Ovary (tissue), 3 donors: Measurements from ENCODE around the gene CNNM3.

ENCODE experiments used
- EP300 ChIP-seq: sonication (generic); formaldehyde crosslinking; IDR thresholded peaks from one replicate; pipeline ENCODE4 v1.6.1; 2017; ENCODE audit warnings: antibody characterized with exemption
- TF ChIP-seq, protein P1 (sequence below), 3 donors: fragments of 450-650 bp in 2 of 3; fragments of 200-600 bp in 1 of 3; IDR thresholded peaks; one replicate each; pipeline versions ENCODE4 v1.5.1 to v1.8.0; 2016 to 2022; ENCODE audit warnings: antibody characterized with exemption in 3 of 3, mild to moderate bottlenecking in 1 of 3
- donor health status: DM: no; HTN: no; CAD: no.

DNA sequence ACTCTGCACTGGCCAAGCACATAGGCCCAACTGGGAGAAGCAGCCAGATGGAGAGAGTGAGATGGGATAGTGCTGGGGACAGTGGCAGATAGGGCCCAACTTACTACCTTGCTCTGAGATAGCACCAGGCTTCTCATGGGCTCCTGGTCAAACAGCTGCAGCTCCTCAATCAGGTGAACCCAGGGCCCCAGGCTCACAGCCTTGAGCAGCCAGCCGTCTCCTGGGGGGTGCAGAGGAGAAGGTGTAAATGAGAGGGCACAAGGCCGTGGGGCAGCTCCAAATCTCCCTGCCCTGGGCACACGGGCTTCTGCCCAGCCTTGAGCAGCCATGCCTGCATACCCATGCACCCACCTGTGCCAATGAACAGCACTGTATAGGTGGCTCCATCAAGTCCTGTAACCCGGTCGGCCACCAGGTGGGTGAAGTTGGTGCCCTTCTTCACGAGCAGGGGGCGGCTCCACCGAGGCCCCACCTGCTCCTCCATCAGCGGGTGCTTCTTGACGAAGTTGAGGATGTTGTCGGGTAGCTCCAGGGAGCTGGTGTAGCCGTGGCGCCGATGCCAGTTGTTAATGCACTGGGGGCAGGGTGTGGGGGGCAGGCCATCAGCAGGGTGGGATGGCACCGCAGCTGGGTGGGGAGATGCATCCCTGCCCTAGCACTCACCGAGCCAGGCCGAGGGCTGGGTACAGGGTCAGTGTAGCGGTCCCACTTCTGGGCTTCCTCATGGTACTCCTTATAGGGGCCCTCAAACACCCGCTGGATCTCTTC lies 47.7 kb downstream of the CNNM3 start:
- TF ChIP-seq, protein P1, sequence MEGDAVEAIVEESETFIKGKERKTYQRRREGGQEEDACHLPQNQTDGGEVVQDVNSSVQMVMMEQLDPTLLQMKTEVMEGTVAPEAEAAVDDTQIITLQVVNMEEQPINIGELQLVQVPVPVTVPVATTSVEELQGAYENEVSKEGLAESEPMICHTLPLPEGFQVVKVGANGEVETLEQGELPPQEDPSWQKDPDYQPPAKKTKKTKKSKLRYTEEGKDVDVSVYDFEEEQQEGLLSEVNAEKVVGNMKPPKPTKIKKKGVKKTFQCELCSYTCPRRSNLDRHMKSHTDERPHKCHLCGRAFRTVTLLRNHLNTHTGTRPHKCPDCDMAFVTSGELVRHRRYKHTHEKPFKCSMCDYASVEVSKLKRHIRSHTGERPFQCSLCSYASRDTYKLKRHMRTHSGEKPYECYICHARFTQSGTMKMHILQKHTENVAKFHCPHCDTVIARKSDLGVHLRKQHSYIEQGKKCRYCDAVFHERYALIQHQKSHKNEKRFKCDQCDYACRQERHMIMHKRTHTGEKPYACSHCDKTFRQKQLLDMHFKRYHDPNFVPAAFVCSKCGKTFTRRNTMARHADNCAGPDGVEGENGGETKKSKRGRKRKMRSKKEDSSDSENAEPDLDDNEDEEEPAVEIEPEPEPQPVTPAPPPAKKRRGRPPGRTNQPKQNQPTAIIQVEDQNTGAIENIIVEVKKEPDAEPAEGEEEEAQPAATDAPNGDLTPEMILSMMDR (IDR thresholded peaks at IDR 0.05), result no peak
- TF ChIP-seq EP300, result no peak
